CD4-positive, CD25-positive, alpha-beta regulatory T cell (primary cell): Measurements from ENCODE around the gene SEMA4G. TPM values are rescaled to one million over a fixed set of nuclear protein-coding genes. Genes with fewer than 3 reads are reported as not detected.
A peak's percentile ranks its signal among the peaks of the same experiment; 100 is the strongest.

Experiments used
- ATAC-seq, 2 donors: fragments of 150-1000 bp; cut with Tn5 transposase; one replicate each; pipeline ENCODE4 v1.10.0; 2021; ENCODE audit warnings: low read depth in 2 of 2, moderate number of reproducible peaks in 2 of 2, moderate library complexity in 1 of 2
- DNase-seq, 3 donors: peaks; one replicate each; pipeline versions ENCODE4 v3.0.0 to v3.0.0-alpha.2; 2012 to 2022; ENCODE audit warnings: mixed read lengths in 1 of 3
- H3K27ac ChIP-seq: one replicate; pipeline ENCODE4 v1.7.0; 2013; ENCODE audit warnings: mild to moderate bottlenecking, low read length; ENCODE audit not compliant: insufficient read depth, poor library complexity, severe bottlenecking
- H3K27me3 ChIP-seq: one replicate; pipeline ENCODE4 v1.7.0; 2013; ENCODE audit warnings: low read length; ENCODE audit not compliant: control insufficient read depth, insufficient read depth
- H3K36me3 ChIP-seq: one replicate; pipeline ENCODE4 v1.7.0; 2013; ENCODE audit warnings: mild to moderate bottlenecking, low read length, moderate library complexity; ENCODE audit not compliant: control insufficient read depth, insufficient read depth
- H3K4me1 ChIP-seq: 2 replicates; pipeline ENCODE4 v1.7.0; 2013; ENCODE audit warnings: mild to moderate bottlenecking, low read length; ENCODE audit not compliant: insufficient read depth, control insufficient read depth, poor library complexity, severe bottlenecking
- H3K4me3 ChIP-seq: one replicate; pipeline ENCODE4 v1.7.0; 2013; ENCODE audit warnings: low read depth, mild to moderate bottlenecking, low read length, moderate library complexity
- H3K9me3 ChIP-seq, 2 experiments: 1 replicate in 1 of 2; 2 replicates in 1 of 2; pipeline ENCODE4 v1.7.0; 2013; ENCODE audit warnings: low read length in 2 of 2, mild to moderate bottlenecking in 1 of 2, moderate library complexity in 1 of 2; ENCODE audit not compliant: control insufficient read depth in 2 of 2
- H3K27ac Mint-ChIP-seq, 3 donors: one replicate each; pipeline ENCODE4 v1.8.0; 2020 to 2022; ENCODE audit warnings: mild to moderate bottlenecking in 3 of 3, mixed read lengths in 3 of 3, moderate library complexity in 2 of 3
- H3K27me3 Mint-ChIP-seq: one replicate; pipeline ENCODE4 v1.8.0; 2022; ENCODE audit warnings: mild to moderate bottlenecking, mixed read lengths
- H3K36me3 Mint-ChIP-seq: one replicate; pipeline ENCODE4 v1.8.0; 2020; ENCODE audit warnings: mixed read lengths
- H3K4me1 Mint-ChIP-seq, 4 donors: one replicate each; pipeline ENCODE4 v1.8.0; 2020 to 2022; ENCODE audit warnings: mixed read lengths in 4 of 4, mild to moderate bottlenecking in 1 of 4
- H3K4me3 Mint-ChIP-seq, 4 donors: one replicate each; pipeline ENCODE4 v1.8.0; 2020 to 2022; ENCODE audit warnings: mild to moderate bottlenecking in 4 of 4, mixed read lengths in 4 of 4, moderate library complexity in 3 of 4
- H3K9me3 Mint-ChIP-seq, 7 donors: one replicate each; pipeline ENCODE4 v1.8.0; 2020 to 2022; ENCODE audit warnings: mixed read lengths in 7 of 7, mild to moderate bottlenecking in 3 of 7, moderate library complexity in 2 of 7
- polyA plus RNA-seq, 4 donors: library from polyadenylated mRNA; unstranded; fragments of 300-500 nt; fragmentation: Illumina TruSeq; gene quantifications; one replicate each; pipeline ENCODE4 v1.2.3, GENCODE V29; 2021
- total RNA-seq: library from RNA; stranded (reverse); gene quantifications from one replicate; pipeline ENCODE4 v1.2.3, GENCODE V29; 2022

The SEMA4G gene
- total and polyA plus RNA-seq, 5 donors from 2014 or later, result 0.61 to 1.1 TPM; not detected in 3

DNA sequence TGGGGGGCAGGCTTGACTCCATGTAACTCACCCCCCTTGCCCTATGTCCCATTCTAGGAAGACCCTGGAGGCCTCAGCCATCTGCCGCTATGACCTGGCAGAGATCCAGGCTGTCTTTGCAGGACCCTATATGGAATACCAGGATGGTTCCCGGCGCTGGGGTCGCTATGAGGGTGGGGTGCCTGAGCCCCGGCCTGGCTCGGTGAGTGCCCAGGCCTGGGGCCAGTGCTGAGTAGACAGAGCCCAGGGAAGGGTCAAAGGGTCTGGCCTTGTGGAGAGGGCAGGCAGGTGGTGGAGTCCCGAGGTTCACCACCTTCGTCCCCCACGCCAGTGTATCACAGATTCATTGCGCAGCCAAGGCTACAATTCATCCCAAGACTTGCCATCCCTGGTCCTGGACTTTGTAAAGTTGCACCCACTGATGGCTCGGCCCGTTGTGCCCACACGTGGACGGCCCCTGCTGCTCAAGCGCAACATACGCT, 10.5 kb downstream of the SEMA4G start:
- Histone ChIP-seq H3K27ac (no peak overlapping the region), H3K9me3 (no peaks in the 10 kb centered on the region), H3K4me1 (no peaks in the 10 kb centered on the region), H3K27me3 (no peaks in the 10 kb centered on the region), H3K4me3 (no peak overlapping the region), H3K36me3 (peaks cover 21% of the 10 kb centered on the region)
- Mint-ChIP-seq H3K27me3 (no peaks in the 10 kb centered on the region), H3K9me3 (no peaks in the 10 kb centered on the region), H3K4me1 (peaks cover 0 to 12% (median 4%) of the 10 kb centered on the region in 4 donors), H3K27ac (no peak overlapping the region), H3K4me3 (no peak overlapping the region), H3K36me3 (peaks cover 30% of the 10 kb centered on the region)
- DNase-seq (no peak), ATAC-seq (no peak)

DNA sequence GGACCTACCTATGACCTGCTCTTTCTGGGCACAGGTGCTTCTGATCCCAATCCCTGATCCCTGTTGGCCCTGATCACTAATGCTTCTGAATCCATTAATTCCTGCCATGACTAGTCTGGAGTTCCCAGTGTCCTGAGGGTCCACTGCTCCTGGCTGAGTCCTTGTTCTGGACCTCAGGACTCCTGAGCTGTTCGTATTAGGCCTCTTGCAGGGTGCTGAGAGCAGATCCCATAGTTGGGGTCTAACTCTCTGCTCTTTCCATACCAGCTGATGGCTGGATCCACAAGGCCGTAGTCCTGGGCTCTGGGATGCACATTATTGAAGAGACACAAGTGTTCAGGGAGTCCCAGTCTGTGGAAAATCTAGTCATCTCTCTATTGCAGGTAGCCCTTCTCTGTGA, 11.0 kb downstream of the SEMA4G start:
- H3K27ac ChIP-seq, result no peak overlapping the region
- peaks cover 21% of the 10 kb centered on the region for H3K36me3 ChIP-seq
- no peaks in the 10 kb centered on the region for H3K27me3 ChIP-seq
- no peaks in the 10 kb centered on the region for H3K27me3 Mint-ChIP-seq
- H3K4me1 ChIP-seq, result no peaks in the 10 kb centered on the region
- H3K36me3 Mint-ChIP-seq, result peaks cover 30% of the 10 kb centered on the region
- H3K4me1 Mint-ChIP-seq, result peaks cover 0 to 16% (median 7%) of the 10 kb centered on the region in 4 donors
- no peaks in the 10 kb centered on the region for H3K9me3 Mint-ChIP-seq
- H3K4me3 ChIP-seq, result no peak overlapping the region
- DNase-seq (no peak), ATAC-seq (no peak)
- no peaks in the 10 kb centered on the region for H3K9me3 ChIP-seq
- no peak overlapping the region for H3K4me3 Mint-ChIP-seq
- H3K27ac Mint-ChIP-seq, result no peak overlapping the region

DNA sequence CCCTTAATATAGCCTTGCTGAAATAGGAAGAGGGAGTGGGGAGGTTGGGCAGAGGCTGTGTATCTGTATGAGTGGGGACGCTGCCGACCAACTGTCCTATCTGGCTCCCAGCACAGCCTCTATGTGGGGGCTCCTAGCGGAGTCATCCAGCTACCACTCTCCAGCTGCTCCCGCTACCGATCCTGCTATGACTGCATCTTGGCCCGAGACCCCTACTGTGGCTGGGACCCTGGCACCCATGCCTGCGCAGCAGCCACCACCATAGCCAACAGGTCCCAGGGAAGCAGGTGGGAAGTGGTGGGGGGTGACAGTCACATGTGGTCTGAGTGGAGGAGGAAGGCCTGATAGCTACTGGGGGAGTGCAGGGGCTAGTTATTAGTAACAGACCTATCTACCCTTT, 11.4 kb downstream of the SEMA4G start:
- H3K27me3 Mint-ChIP-seq, result no peaks in the 10 kb centered on the region
- no peaks in the 10 kb centered on the region for H3K4me1 ChIP-seq
- ATAC-seq (no peak), DNase-seq (no peak)
- peaks cover 21% of the 10 kb centered on the region for H3K36me3 ChIP-seq
- H3K4me1 Mint-ChIP-seq, result peaks cover 0 to 20% (median 10%) of the 10 kb centered on the region in 4 donors
- no peaks in the 10 kb centered on the region for H3K9me3 Mint-ChIP-seq
- H3K4me3 ChIP-seq, result no peak overlapping the region
- no peak overlapping the region for H3K27ac ChIP-seq
- no peaks in the 10 kb centered on the region for H3K9me3 ChIP-seq
- H3K27me3 ChIP-seq, result no peaks in the 10 kb centered on the region
- no peak overlapping the region for H3K4me3 Mint-ChIP-seq
- H3K27ac Mint-ChIP-seq, result peak overlapping the region in 1 of 3 donors; percentile 73
- peaks cover 30% of the 10 kb centered on the region for H3K36me3 Mint-ChIP-seq

DNA sequence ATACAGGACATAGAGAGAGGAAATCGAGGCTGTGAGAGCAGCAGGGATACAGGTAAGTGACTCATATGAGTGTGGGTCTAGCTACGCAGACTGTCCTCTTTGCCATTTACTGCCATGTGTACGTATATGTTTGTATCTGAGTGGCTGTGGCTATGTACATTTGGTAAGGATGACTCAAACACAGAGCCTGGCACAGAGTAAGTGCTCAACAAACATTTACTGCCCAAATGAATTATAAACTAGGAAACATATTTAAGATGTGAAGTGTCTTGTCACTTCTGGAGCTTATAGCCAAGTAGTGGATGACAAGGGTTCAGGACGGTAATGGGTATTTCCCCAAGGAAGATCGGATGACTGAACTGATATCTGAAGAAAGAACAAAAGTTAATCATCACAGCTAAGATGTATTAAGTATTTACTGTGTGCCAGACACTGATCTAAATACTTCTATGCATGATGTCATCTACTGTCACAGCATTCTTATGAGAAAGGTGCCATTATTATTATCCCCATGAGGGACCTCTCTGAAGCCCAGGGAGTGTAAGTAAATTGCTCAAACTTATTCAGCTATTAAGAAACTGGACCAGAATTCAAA, 12.0 kb downstream of the SEMA4G start:
- DNase-seq, result no peak
- Mint-ChIP-seq H3K4me1 (peaks cover 0 to 25% (median 13%) of the 10 kb centered on the region in 4 donors), H3K4me3 (no peak overlapping the region), H3K27me3 (no peaks in the 10 kb centered on the region), H3K9me3 (no peaks in the 10 kb centered on the region), H3K36me3 (peaks cover 30% of the 10 kb centered on the region), H3K27ac (no peak overlapping the region)
- Histone ChIP-seq H3K4me1 (peaks cover 1% of the 10 kb centered on the region), H3K36me3 (peaks cover 21% of the 10 kb centered on the region), H3K27ac (no peak overlapping the region), H3K4me3 (no peak overlapping the region), H3K27me3 (no peaks in the 10 kb centered on the region), H3K9me3 (no peaks in the 10 kb centered on the region)
- no peak for ATAC-seq

DNA sequence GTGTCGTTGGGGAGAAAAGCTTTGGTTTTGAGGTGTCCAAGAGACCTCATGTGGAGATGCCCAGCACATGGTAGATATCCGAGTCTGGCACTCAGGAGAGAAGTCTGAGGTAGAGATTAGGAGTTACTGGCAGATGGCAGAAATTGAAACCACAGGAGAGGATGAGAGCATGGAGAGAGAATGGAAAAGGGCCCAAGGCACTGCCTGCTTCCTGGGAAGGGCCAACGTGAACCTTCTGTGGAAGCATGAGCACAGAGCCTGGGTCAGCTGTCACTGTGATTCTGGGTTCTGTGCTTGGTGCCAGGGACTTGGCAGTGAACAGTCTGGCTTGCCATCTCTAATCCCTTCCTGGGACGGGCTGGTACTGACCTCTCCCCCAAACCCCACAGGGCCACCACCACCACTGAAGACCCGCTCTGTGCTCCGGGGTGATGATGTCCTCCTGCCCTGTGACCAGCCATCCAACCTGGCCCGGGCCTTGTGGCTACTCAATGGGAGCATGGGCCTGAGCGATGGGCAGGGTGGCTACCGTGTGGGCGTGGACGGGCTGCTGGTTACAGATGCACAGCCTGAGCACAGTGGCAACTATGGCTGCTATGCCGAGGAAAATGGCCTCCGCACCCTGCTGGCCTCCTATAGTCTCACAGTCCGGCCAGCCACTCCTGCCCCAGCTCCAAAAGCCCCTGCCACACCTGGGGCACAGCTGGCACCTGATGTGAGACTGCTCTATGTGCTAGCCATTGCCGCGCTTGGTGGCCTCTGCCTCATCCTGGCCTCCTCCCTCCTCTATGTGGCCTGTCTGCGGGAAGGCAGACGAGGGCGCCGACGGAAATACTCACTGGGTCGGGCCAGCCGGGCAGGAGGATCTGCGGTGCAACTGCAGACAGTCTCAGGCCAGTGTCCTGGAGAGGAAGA, 13.9 kb downstream of the SEMA4G start:
- Histone ChIP-seq H3K36me3 (peaks cover 21% of the 10 kb centered on the region), H3K4me1 (peaks cover 17% of the 10 kb centered on the region), H3K27ac (no peak overlapping the region), H3K4me3 (no peak overlapping the region), H3K27me3 (no peaks in the 10 kb centered on the region), H3K9me3 (no peaks in the 10 kb centered on the region)
- Mint-ChIP-seq H3K36me3 (peaks cover 23% of the 10 kb centered on the region), H3K9me3 (no peaks in the 10 kb centered on the region), H3K27me3 (no peaks in the 10 kb centered on the region), H3K27ac (no peak overlapping the region), H3K4me1 (peaks cover 0 to 44% (median 25%) of the 10 kb centered on the region in 4 donors), H3K4me3 (no peak overlapping the region)
- ATAC-seq, result no peak
- no peak for DNase-seq

DNA sequence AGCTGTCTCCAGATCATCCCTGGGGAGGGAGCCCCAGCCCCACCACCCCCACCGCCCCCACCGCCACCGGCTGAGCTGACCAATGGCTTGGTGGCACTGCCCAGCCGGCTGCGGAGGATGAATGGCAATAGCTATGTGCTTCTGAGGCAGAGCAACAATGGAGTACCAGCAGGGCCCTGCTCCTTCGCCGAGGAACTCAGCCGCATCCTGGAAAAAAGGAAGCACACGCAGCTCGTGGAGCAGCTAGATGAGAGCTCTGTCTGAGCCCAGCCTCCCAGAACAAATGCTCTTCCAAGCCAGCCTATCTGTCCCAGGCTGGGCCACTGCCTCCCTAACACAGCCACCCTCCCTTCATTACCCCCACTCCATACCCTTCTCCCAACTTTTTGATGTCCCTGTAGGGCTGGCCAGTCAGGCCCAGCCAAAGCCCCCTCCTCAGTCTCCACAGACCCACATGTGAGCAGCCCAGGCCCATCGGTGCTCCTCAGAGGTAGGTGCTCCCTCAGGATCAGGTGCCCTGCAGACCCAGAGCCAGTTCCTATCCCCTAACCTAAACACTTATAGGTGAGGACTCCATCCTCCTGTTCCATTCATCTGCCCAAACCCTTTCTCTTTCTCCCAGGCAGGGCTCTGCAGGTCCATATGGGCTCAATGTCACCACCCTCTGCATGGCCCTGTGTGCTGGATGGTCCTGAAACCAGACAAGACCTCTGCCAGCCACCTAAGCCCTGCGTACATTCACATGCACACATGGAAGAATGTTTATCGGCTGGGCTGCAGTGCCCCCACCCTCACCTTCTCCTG, 14.8 kb downstream of the SEMA4G start:
- H3K36me3 ChIP-seq, result peaks cover 21% of the 10 kb centered on the region
- peaks cover 22% of the 10 kb centered on the region for H3K36me3 Mint-ChIP-seq
- H3K27me3 Mint-ChIP-seq, result no peaks in the 10 kb centered on the region
- peak overlapping the region in 1 of 3 donors; percentile 73 for H3K27ac Mint-ChIP-seq
- peaks cover 22% of the 10 kb centered on the region for H3K4me1 ChIP-seq
- peaks cover 0 to 49% (median 25%) of the 10 kb centered on the region in 4 donors for H3K4me1 Mint-ChIP-seq
- H3K9me3 Mint-ChIP-seq, result no peaks in the 10 kb centered on the region
- ATAC-seq (no peak), DNase-seq (no peak)
- H3K4me3 ChIP-seq, result no peak overlapping the region
- H3K27me3 ChIP-seq, result no peaks in the 10 kb centered on the region
- H3K4me3 Mint-ChIP-seq, result peak overlapping the region in 1 of 4 donors; percentile 48
- H3K9me3 ChIP-seq, result no peaks in the 10 kb centered on the region
- no peak overlapping the region for H3K27ac ChIP-seq

DNA sequence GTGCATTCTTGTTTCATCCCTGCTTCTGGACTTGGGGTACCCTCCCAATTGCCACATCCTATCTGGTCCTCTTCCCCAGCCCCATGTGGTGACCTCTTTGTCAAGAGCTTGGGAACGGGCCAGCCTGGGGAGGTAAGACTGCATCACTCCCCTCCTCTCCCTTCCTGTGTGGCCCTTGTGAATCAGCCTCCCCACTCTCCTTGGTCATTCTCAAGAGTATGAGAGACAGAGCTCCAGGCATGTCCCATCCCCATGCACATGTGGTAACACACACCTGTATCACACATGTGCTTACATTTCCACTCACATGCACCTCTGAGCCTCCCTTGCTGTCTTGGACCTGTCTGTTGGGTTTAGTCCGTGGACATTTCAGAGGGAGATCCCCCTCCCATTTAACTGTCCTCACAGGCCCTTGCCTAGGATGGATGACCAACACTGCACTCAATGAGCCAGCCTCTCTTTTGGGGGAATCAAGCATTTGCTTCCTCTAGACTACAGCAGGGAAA, 15.4 kb downstream of the SEMA4G start:
- Mint-ChIP-seq H3K27me3 (no peaks in the 10 kb centered on the region), H3K4me1 (peaks cover 0 to 55% (median 28%) of the 10 kb centered on the region in 4 donors), H3K9me3 (no peaks in the 10 kb centered on the region), H3K27ac (peak overlapping the region in 1 of 3 donors; percentile 8), H3K36me3 (peaks cover 23% of the 10 kb centered on the region), H3K4me3 (peak overlapping the region; percentile 35 to 68 (median 40))
- Histone ChIP-seq H3K9me3 (no peaks in the 10 kb centered on the region), H3K4me1 (peaks cover 22% of the 10 kb centered on the region), H3K36me3 (peaks cover 21% of the 10 kb centered on the region), H3K4me3 (no peak overlapping the region), H3K27ac (no peak overlapping the region), H3K27me3 (no peaks in the 10 kb centered on the region)
- DNase-seq (no peak), ATAC-seq (no peak)
